Hematopoietic multipotent progenitor cell treated with erythropoietin and hydrocortisone succinate and interleukin-3 and kit ligand, for 17 days (in vitro differentiated cells): ENCODE measurements around the gene LGALS9.
"Not testable (repeated sequence)": the region's sequence is repeated elsewhere in the genome, so short reads cannot be mapped to it uniquely, and the experiment has no call there.

Source experiments
- DNase-seq: peaks from one replicate; pipeline ENCODE4 v3.0.0-alpha.2; 2015; ENCODE audit warnings: low spot score

Gene LGALS9

GRCh38 chr17:27690882-27691281 lies 59.9 kb downstream of the LGALS9 start:
- no peak for DNase-seq

- DNase-seq, result not testable (repeated sequence)
Measured at GRCh38 chr17:27695254-27695814, 64.3 kb downstream of the LGALS9 start.
